RWPE1 (cell line): ENCODE measurements around the gene SLC22A12.

ENCODE experiments used
- CTCF ChIA-PET: fragments of 350-600 bp; sonication (Branson Sonifier 250); formaldehyde crosslinking; extraction: SDS; loops from one replicate; lab custom pipeline; 2021; lab: Yijun Ruan, JAX
- POLR2A ChIA-PET: fragments of 400-600 bp; formaldehyde crosslinking; extraction: SDS; loops from one replicate; lab custom pipeline; 2020; ENCODE audit warnings: antibody characterized with exemption; ENCODE audit not compliant: low non-redundant PET; lab: Yijun Ruan, JAX
- DNase-seq: peaks from one replicate; pipeline ENCODE4 v3.0.0; 2012; ENCODE audit warnings: low spot score
- H3K27ac ChIP-seq: fragments of 450-650 bp; 2 replicates; pipeline ENCODE4 v1.5.1; 2017
- TF ChIP-seq, protein P1 (sequence below): fragments of 450-650 bp; conservative IDR thresholded peaks from 2 replicates; pipeline ENCODE4 v1.5.1; 2017; ENCODE audit warnings: low read depth, mild to moderate bottlenecking

The SLC22A12 gene

DNA sequence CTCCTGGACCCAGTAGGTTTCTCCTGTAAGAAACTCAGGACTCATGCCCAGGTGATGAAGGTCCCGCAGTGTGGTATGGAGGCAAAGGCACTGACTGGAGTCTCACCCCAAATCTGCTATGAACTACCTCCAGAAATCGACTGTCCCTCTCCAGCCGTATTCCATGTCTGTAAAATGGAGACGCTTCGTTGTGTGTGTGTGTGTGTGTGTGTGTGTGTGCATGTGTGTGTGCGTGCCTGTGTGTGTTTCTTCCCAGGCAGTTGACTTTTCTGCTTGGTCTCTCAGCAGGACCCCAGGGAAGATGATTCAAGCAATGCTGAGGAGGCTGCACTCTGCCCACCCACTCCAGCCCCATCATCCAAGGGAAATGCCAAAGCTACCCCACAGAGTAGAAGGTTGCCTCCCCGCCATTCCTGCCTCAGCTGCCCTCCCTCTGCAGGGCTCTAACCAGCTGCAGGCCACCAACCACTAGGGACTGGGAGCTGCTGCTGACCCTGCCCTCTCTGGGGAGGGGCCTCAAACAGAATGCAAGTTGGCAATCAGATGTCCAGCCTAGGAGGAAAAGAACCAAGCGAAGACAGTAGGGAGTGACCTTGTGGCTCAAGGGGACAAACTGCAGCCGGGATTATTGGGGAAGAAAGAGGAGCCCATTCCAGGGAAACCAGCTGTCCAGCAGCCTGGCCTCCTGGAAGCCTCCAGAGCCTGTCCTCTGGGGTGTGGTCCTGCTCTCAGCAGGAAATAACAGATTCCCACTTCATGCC lies 56.2 kb downstream of the SLC22A12 start:
- CTCF ChIA-PET: interaction anchor here (0.6 to 1.0 kb wide), 3 partner anchors 87 to 305 kb away, joined by 3 to 4 read pairs (median 4); no protein-coding TSS in a partner anchor
- no peak overlapping the region for H3K27ac ChIP-seq
- POLR2A ChIA-PET: no interaction called here
- DNase-seq: no peak
- TF ChIP-seq, protein P1, sequence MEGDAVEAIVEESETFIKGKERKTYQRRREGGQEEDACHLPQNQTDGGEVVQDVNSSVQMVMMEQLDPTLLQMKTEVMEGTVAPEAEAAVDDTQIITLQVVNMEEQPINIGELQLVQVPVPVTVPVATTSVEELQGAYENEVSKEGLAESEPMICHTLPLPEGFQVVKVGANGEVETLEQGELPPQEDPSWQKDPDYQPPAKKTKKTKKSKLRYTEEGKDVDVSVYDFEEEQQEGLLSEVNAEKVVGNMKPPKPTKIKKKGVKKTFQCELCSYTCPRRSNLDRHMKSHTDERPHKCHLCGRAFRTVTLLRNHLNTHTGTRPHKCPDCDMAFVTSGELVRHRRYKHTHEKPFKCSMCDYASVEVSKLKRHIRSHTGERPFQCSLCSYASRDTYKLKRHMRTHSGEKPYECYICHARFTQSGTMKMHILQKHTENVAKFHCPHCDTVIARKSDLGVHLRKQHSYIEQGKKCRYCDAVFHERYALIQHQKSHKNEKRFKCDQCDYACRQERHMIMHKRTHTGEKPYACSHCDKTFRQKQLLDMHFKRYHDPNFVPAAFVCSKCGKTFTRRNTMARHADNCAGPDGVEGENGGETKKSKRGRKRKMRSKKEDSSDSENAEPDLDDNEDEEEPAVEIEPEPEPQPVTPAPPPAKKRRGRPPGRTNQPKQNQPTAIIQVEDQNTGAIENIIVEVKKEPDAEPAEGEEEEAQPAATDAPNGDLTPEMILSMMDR: no peak

DNA sequence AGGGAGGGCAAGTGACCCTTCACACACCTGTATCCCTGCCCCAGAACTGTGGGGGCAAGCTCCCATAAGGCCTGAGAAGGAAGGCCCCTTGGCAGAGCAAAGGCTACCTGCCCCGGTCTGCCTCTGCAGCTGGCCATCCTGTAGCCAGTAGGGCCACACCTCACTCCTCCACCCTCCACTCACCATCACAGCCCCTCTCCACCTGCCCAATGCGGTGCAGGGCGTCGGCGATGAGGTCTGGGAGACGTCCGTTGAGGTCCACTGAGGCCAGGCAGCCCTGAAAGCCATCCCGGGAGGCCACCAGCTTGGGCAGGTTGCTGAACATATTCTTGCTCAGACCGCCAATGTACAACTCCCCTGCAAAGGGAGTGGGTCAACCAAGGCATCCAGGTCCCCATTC lies 57.5 kb downstream of the SLC22A12 start:
- CTCF ChIA-PET: interaction anchor here (0.7 to 1.8 kb wide), 4 partner anchors 95 to 199 kb away, joined by 3 to 12 read pairs (median 4); no protein-coding TSS in a partner anchor
- no peak overlapping the region for H3K27ac ChIP-seq
- TF ChIP-seq, protein P1: no peak
- DNase-seq: no peak
- POLR2A ChIA-PET: no interaction called here

DNA sequence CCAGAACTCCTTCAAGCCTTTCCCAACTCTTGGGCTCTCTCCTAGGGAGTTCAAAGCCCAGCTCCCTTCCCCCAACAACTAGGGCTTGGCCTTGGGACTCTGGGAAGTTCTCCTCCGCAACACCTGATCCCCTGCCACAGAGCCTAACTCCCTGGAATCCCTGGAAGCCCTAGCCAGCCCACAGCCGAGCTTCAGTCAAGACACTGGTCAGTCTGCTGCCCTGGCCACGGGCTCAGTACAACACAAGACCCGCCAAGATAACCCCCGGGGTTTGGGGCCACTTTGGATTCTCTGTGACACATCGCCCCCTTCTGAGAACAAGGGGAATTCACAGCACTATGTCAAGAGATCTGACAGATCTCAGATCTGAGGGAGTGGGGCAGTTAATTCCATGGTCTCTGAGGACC lies 58.3 kb downstream of the SLC22A12 start:
- ChIA-PET CTCF (interaction anchor here (0.5 to 3.0 kb wide), 5 partner anchors 95 to 200 kb away, joined by 3 to 26 read pairs (median 3); no protein-coding TSS in a partner anchor), POLR2A (no interaction called here)
- TF ChIP-seq, protein P1: no peak; the same call in 1 of the 2 replicates
- H3K27ac ChIP-seq: no peak overlapping the region
- DNase-seq: peak; percentile 20

DNA sequence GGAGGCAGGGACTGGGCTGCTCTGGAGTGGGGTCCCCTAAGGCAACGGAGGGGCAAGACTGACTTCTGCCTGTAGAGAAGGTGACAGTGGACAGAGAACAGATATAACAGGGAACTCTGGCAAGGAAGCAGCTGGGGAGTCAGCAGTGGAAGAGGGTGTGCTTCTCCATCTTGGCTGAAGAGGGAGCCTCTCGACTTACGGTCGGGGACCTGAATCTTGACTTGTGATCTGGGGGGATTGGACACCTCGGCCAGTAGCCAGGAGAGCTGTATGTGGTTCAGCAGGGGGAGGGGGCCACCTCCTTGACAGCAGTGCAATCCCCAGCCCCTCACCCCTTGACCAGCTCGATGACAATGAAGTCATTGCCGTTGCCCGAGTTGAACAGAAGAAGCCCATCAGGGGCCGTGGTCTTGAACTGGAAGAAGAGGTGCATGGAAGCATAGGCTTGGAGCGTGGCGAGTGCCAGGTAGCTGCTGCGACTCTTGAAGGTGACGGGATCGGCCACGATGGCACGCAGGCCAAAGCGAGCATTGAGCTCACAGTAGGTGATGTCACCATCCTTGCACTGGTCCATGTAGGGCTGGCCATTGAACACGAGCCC lies 60.0 kb downstream of the SLC22A12 start:
- CTCF ChIA-PET: interaction anchor here (0.6 to 3.5 kb wide), 15 partner anchors 8 to 963 kb away, joined by 3 to 37 read pairs (median 4); no protein-coding TSS in a partner anchor
- DNase-seq: peak; percentile 42

More for the DNA sequence above, 60.0 kb downstream of the SLC22A12 start:
- H3K27ac ChIP-seq: no peak overlapping the region
- POLR2A ChIA-PET: interaction anchor here (0.7 kb wide), 1 partner anchor 296 kb away, joined by 3 read pairs; no protein-coding TSS in a partner anchor
- TF ChIP-seq, protein P1: peak; percentile 38
